Measurements from ENCODE around the gene LAMTOR4.

DNA sequence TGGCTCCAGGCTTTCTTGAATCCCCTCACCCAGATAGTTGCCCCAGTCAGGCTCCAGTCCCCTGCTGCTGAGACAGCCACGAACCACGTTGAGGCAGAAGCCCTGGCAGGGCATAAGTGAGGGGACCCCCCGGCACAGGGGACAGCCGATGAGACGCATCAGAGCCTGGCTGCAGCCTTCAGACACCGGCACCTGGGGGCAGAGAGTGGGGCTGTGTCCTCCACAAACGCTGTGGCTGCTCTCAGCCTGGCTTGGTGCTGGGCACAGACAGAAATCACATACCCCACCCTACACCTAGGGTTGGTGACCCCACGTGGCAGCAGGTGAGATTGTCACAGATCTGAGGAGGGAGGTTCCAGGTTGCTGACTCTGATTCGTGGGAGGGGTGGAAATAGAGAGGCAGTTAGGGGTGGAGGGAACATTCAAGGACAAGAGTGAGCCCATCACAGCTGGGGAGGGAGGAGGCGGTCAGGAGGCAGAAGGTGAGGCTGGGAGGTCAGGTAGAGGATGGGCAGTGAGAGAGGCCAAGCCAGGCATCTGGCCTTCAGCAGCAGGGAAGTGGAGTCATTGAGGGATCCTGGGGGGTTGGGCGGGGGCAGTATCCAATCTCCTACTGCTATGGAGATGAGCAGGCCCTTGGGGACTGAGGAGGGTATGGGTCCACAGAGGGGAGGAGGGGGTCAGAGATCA is 25.2 kb downstream of the LAMTOR4 start:
- TF ChIP-seq, protein P1, sequence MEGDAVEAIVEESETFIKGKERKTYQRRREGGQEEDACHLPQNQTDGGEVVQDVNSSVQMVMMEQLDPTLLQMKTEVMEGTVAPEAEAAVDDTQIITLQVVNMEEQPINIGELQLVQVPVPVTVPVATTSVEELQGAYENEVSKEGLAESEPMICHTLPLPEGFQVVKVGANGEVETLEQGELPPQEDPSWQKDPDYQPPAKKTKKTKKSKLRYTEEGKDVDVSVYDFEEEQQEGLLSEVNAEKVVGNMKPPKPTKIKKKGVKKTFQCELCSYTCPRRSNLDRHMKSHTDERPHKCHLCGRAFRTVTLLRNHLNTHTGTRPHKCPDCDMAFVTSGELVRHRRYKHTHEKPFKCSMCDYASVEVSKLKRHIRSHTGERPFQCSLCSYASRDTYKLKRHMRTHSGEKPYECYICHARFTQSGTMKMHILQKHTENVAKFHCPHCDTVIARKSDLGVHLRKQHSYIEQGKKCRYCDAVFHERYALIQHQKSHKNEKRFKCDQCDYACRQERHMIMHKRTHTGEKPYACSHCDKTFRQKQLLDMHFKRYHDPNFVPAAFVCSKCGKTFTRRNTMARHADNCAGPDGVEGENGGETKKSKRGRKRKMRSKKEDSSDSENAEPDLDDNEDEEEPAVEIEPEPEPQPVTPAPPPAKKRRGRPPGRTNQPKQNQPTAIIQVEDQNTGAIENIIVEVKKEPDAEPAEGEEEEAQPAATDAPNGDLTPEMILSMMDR (optimal IDR thresholded peaks at IDR 0.05 in 1 of 3, IDR thresholded peaks at IDR 0.05 in 1 of 3, conservative IDR thresholded peaks at IDR 0.05 in 1 of 3; ENCODE audit: extremely low read depth in 1 of 3, insufficient read depth in 2 of 3, low read length in 3 of 3) = peak in 1 of 3 experiments; percentile 4
- TF ChIP-seq EZH2 (IDR thresholded peaks at IDR 0.05; ENCODE audit: low read length) = no peak

All from keratinocyte (primary cell).